PC-9 (cell line): ENCODE results near the gene LRP3.

Experiments used
- EZH2 ChIP-seq: fragments of 200-600 bp; sonication (generic); IDR thresholded peaks from 2 replicates; pipeline ENCODE4 v1.8.0; 2017; ENCODE audit warnings: antibody characterized with exemption, low read depth
- TF ChIP-seq, protein P1 (sequence below): fragments of 200-600 bp; sonication (generic); conservative IDR thresholded peaks from 2 replicates; pipeline ENCODE4 v1.6.1; 2017; ENCODE audit warnings: mixed run types, antibody characterized with exemption, mild to moderate bottlenecking, moderate library complexity

DNA sequence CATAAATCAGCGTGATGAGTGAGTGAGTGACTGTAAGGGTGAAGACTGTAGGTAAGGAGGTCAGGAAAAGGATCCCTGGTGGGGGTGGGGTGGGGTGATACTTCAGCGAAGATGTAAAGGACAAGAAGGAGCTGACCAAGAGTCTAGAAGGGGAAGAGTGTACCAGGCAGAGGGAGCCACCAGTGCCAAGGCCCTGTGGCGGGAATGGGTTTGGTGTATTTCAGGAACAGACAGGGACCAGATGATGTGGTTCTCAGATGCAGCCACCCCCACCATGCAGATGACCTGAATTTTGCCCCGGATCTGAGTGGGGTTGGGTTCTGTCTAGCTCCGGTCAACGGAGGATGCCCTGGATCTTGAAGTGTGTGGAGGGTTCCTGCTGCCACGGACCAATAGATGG, 61.7 kb downstream of the LRP3 start:
- TF ChIP-seq, protein P1, sequence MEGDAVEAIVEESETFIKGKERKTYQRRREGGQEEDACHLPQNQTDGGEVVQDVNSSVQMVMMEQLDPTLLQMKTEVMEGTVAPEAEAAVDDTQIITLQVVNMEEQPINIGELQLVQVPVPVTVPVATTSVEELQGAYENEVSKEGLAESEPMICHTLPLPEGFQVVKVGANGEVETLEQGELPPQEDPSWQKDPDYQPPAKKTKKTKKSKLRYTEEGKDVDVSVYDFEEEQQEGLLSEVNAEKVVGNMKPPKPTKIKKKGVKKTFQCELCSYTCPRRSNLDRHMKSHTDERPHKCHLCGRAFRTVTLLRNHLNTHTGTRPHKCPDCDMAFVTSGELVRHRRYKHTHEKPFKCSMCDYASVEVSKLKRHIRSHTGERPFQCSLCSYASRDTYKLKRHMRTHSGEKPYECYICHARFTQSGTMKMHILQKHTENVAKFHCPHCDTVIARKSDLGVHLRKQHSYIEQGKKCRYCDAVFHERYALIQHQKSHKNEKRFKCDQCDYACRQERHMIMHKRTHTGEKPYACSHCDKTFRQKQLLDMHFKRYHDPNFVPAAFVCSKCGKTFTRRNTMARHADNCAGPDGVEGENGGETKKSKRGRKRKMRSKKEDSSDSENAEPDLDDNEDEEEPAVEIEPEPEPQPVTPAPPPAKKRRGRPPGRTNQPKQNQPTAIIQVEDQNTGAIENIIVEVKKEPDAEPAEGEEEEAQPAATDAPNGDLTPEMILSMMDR, result no peak
- TF ChIP-seq EZH2, result no peak
